NB4 (cell line): ENCODE measurements around the gene RIMKLB.

Experiments used
- CTCF ChIP-seq: IDR thresholded peaks from one replicate; pipeline ENCODE4 v1.5.1; 2012; ENCODE audit warnings: low read depth, low read length
- MAX ChIP-seq: IDR thresholded peaks from 2 replicates; pipeline ENCODE4 v1.6.1; 2011; ENCODE audit warnings: low read depth, low read length
- POLR2A ChIP-seq: IDR thresholded peaks from 2 replicates; pipeline ENCODE4 v1.6.1; 2011; ENCODE audit warnings: mild to moderate bottlenecking; ENCODE audit not compliant: insufficient read length; ENCODE audit errors: extremely low read depth

GRCh38 chr12:8818526-8818925 is 120.7 kb downstream of the RIMKLB start:
- TF ChIP-seq CTCF, result no peak
- no peak for TF ChIP-seq POLR2A
- no peak for TF ChIP-seq MAX
